ENCODE data around the gene TACC2.

TACC2 gene

DNA sequence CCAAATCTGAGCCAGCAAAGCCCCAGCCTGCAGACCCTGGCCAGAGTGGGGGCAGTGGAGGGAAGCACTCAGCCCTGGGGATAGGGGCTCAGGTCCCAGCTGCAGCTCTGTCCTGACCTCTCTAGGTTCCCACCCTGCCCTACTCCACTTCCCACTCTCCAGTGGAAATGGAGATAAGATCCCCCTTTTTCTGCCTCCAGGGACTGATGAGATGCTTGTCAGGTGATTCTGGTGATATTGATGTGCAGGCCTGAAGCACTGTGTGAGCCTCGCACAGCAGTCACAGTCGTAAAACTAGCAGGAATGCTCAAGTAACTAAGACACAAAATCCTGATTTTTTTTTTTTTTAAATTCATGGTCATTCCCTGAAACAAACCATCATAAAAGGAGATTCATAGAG is 227.1 kb downstream of the TACC2 start:
- Histone ChIP-seq H3K27ac (no peak overlapping the region), H3K4me3 (IDR thresholded peaks at IDR 0.05; ENCODE audit: insufficient read depth, low read depth, low read length) (no peak overlapping the region), H3K9ac (no peak overlapping the region), H3K79me2 (ENCODE audit: insufficient read depth, low read depth) (no peaks in the 10 kb centered on the region), H4K20me1 (ENCODE audit: insufficient read depth) (no peaks in the 10 kb centered on the region), H2AFZ (ENCODE audit: low read depth) (no peak overlapping the region), H3K27me3 (ENCODE audit: insufficient read depth, low read depth) (no peaks in the 10 kb centered on the region), H3K4me1 (ENCODE audit: low read depth, poor library complexity, severe bottlenecking) (no peaks in the 10 kb centered on the region), H3K4me2 (no peak overlapping the region), H3K36me3 (ENCODE audit: insufficient read depth) (no peaks in the 10 kb centered on the region)
- TF ChIP-seq, protein P1, sequence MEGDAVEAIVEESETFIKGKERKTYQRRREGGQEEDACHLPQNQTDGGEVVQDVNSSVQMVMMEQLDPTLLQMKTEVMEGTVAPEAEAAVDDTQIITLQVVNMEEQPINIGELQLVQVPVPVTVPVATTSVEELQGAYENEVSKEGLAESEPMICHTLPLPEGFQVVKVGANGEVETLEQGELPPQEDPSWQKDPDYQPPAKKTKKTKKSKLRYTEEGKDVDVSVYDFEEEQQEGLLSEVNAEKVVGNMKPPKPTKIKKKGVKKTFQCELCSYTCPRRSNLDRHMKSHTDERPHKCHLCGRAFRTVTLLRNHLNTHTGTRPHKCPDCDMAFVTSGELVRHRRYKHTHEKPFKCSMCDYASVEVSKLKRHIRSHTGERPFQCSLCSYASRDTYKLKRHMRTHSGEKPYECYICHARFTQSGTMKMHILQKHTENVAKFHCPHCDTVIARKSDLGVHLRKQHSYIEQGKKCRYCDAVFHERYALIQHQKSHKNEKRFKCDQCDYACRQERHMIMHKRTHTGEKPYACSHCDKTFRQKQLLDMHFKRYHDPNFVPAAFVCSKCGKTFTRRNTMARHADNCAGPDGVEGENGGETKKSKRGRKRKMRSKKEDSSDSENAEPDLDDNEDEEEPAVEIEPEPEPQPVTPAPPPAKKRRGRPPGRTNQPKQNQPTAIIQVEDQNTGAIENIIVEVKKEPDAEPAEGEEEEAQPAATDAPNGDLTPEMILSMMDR (conservative IDR thresholded peaks at IDR 0.05; ENCODE audit: low read depth, low read length), result no peak

DNA sequence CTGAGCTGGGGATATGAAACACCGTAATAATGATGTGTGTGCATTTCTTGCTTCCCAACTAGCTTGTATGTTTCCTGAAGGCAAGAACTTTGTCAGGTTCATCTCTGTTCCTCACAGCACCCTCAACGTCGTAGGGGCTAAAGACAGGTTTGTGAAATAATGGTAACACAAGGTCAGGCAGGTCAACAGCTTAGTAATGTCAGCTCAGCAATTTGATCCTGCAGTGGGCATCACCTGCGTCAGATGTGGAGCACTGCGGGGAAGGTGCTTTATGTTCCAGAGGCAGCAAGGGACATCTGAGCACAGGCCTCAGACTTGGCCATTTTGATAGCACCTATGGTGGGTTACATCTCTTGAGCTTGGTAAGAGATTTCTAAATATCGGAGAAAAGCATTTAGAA is 230.4 kb downstream of the TACC2 start:
- Histone ChIP-seq H3K4me1 (ENCODE audit: low read depth, poor library complexity, severe bottlenecking) (no peaks in the 10 kb centered on the region), H3K79me2 (ENCODE audit: insufficient read depth, low read depth) (no peaks in the 10 kb centered on the region), H3K36me3 (ENCODE audit: insufficient read depth) (no peaks in the 10 kb centered on the region), H2AFZ (ENCODE audit: low read depth) (no peak overlapping the region), H3K4me2 (no peak overlapping the region), H3K27ac (no peak overlapping the region), H3K9ac (no peak overlapping the region), H3K4me3 (IDR thresholded peaks at IDR 0.05; ENCODE audit: insufficient read depth, low read depth, low read length) (no peak overlapping the region), H3K27me3 (ENCODE audit: insufficient read depth, low read depth) (no peaks in the 10 kb centered on the region), H4K20me1 (ENCODE audit: insufficient read depth) (no peaks in the 10 kb centered on the region)
- TF ChIP-seq, protein P1 (conservative IDR thresholded peaks at IDR 0.05; ENCODE audit: low read depth, low read length), result no peak

GRCh38 chr10:122220736-122221135 is 231.8 kb downstream of the TACC2 start:
- Histone ChIP-seq H3K4me2 (no peak overlapping the region), H3K4me3 (IDR thresholded peaks at IDR 0.05; ENCODE audit: insufficient read depth, low read depth, low read length) (no peak overlapping the region), H3K79me2 (ENCODE audit: insufficient read depth, low read depth) (no peaks in the 10 kb centered on the region), H3K27ac (no peak overlapping the region), H3K9ac (no peak overlapping the region), H2AFZ (ENCODE audit: low read depth) (no peak overlapping the region), H3K36me3 (ENCODE audit: insufficient read depth) (no peaks in the 10 kb centered on the region), H3K4me1 (ENCODE audit: low read depth, poor library complexity, severe bottlenecking) (no peaks in the 10 kb centered on the region), H4K20me1 (ENCODE audit: insufficient read depth) (no peaks in the 10 kb centered on the region), H3K27me3 (ENCODE audit: insufficient read depth, low read depth) (no peaks in the 10 kb centered on the region)
- TF ChIP-seq, protein P1 (conservative IDR thresholded peaks at IDR 0.05; ENCODE audit: low read depth, low read length), result no peak

GRCh38 chr10:122221958-122222357 is 233.0 kb downstream of the TACC2 start:
- Histone ChIP-seq H3K79me2 (ENCODE audit: insufficient read depth, low read depth) (no peaks in the 10 kb centered on the region), H3K27me3 (ENCODE audit: insufficient read depth, low read depth) (no peaks in the 10 kb centered on the region), H2AFZ (ENCODE audit: low read depth) (no peak overlapping the region), H4K20me1 (ENCODE audit: insufficient read depth) (no peaks in the 10 kb centered on the region), H3K4me3 (IDR thresholded peaks at IDR 0.05; ENCODE audit: insufficient read depth, low read depth, low read length) (no peak overlapping the region), H3K4me1 (ENCODE audit: low read depth, poor library complexity, severe bottlenecking) (no peaks in the 10 kb centered on the region), H3K27ac (no peak overlapping the region), H3K36me3 (ENCODE audit: insufficient read depth) (no peaks in the 10 kb centered on the region), H3K9ac (no peak overlapping the region), H3K4me2 (no peak overlapping the region)
- TF ChIP-seq, protein P1 (conservative IDR thresholded peaks at IDR 0.05; ENCODE audit: low read depth, low read length), result no peak
